IPS-15b (cell line): ENCODE measurements around the gene UGT1A9.

Source experiments
- H3K27me3 ChIP-seq: one replicate; pipeline ENCODE4 v1.6.1; 2013; ENCODE audit warnings: low read length; ENCODE audit not compliant: control insufficient read depth, insufficient read depth
- H3K36me3 ChIP-seq: one replicate; pipeline ENCODE4 v1.6.1; 2013; ENCODE audit warnings: low read length; ENCODE audit not compliant: control insufficient read depth, insufficient read depth
- H3K4me1 ChIP-seq: one replicate; pipeline ENCODE4 v1.6.1; 2013; ENCODE audit warnings: mild to moderate bottlenecking, low read length; ENCODE audit not compliant: control insufficient read depth, insufficient read depth
- H3K4me3 ChIP-seq: one replicate; pipeline ENCODE4 v1.5.1; 2013; ENCODE audit warnings: low read depth, low read length
- H3K9ac ChIP-seq: one replicate; pipeline ENCODE4 v1.6.1; 2013; ENCODE audit warnings: low read depth, mild to moderate bottlenecking, low read length
- H3K9me3 ChIP-seq: one replicate; pipeline ENCODE4 v1.6.1; 2013; ENCODE audit warnings: mild to moderate bottlenecking, low read length; ENCODE audit not compliant: control insufficient read depth, insufficient read depth

Gene UGT1A9

DNA sequence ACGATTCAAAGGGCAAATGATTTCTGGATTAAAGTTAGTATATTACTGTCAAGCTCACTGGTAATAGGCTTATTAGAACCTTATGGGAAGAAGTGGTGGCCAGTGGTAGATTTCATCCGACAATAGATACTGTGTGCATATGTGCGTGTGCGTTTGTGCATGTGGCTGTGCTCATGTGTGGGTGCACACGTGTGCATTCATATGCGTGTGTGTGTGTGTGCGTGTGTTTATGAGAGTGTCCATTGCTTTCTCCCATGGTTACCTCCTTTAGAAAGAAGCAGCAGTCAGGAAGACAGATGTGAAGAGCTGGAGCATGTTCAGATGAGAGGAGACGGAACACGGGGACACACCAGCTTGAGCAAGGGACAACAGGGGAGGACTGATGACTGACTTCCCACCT, 97.6 kb downstream of the UGT1A9 start:
- H3K9me3 ChIP-seq = no peaks in the 10 kb centered on the region
- no peak overlapping the region for H3K9ac ChIP-seq
- H3K4me3 ChIP-seq = no peak overlapping the region
- H3K36me3 ChIP-seq = no peaks in the 10 kb centered on the region
- H3K4me1 ChIP-seq = no peaks in the 10 kb centered on the region
- H3K27me3 ChIP-seq = no peaks in the 10 kb centered on the region

DNA sequence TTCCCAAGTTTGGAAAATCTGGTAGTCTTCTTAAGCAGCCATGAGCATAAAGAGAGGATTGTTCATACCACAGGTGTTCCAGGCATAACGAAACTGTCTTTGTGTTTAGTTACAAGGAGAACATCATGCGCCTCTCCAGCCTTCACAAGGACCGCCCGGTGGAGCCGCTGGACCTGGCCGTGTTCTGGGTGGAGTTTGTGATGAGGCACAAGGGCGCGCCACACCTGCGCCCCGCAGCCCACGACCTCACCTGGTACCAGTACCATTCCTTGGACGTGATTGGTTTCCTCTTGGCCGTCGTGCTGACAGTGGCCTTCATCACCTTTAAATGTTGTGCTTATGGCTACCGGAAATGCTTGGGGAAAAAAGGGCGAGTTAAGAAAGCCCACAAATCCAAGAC, 100.5 kb downstream of the UGT1A9 start:
- H3K9me3 ChIP-seq = no peaks in the 10 kb centered on the region
- H3K36me3 ChIP-seq = no peaks in the 10 kb centered on the region
- no peak overlapping the region for H3K4me3 ChIP-seq
- no peak overlapping the region for H3K9ac ChIP-seq
- H3K4me1 ChIP-seq = no peaks in the 10 kb centered on the region
- no peaks in the 10 kb centered on the region for H3K27me3 ChIP-seq

DNA sequence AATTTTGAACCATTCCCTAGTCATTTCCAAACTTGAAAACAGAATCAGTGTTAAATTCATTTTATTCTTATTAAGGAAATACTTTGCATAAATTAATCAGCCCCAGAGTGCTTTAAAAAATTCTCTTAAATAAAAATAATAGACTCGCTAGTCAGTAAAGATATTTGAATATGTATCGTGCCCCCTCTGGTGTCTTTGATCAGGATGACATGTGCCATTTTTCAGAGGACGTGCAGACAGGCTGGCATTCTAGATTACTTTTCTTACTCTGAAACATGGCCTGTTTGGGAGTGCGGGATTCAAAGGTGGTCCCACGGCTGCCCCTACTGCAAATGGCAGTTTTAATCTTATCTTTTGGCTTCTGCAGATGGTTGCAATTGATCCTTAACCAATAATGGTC, 100.9 kb downstream of the UGT1A9 start:
- Histone ChIP-seq H3K9ac (no peak overlapping the region), H3K27me3 (no peaks in the 10 kb centered on the region), H3K9me3 (no peaks in the 10 kb centered on the region), H3K4me3 (no peak overlapping the region), H3K36me3 (no peaks in the 10 kb centered on the region), H3K4me1 (no peaks in the 10 kb centered on the region)

DNA sequence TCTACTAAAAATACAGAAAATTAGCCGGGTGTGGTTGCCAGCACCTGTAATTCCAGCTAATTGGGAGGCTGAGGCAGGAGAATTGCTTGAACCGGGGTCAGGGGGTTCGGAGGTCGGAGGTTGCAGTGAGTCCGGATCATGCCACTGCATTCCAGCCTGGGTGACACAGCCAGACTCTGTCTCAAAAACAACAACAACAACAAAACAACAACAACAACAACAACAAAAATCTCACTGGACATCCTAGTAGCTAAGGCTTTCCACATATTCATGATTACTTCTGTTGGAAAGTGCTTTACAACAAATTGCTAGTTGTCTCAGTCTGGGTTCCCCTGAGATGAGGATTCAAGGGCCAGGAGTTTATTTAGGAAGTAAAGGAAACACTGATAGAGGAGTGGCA, 102.2 kb downstream of the UGT1A9 start:
- H3K4me3 ChIP-seq = no peak overlapping the region
- no peaks in the 10 kb centered on the region for H3K9me3 ChIP-seq
- no peak overlapping the region for H3K9ac ChIP-seq
- H3K4me1 ChIP-seq = no peaks in the 10 kb centered on the region
- no peaks in the 10 kb centered on the region for H3K27me3 ChIP-seq
- H3K36me3 ChIP-seq = no peaks in the 10 kb centered on the region

DNA sequence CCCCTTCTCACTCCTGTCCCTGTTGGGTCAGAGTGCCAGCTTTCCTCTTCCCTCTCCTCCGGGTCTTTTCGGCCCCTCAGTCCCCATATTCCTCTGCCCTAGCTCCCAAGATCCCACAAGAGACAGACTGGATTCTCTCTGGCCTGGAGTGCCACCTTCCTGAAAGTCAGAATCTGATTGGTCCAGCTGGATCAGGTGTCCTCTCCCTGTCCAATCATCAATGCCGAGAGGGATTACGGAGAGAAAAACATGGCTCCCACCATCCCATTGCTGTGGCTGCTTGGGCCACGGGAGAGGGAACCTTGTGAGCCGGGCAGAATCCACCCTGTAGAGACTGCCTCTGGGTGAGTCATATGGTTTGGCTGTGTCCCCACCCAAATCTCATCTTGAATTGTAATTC, 103.7 kb downstream of the UGT1A9 start:
- no peaks in the 10 kb centered on the region for H3K9me3 ChIP-seq

DNA sequence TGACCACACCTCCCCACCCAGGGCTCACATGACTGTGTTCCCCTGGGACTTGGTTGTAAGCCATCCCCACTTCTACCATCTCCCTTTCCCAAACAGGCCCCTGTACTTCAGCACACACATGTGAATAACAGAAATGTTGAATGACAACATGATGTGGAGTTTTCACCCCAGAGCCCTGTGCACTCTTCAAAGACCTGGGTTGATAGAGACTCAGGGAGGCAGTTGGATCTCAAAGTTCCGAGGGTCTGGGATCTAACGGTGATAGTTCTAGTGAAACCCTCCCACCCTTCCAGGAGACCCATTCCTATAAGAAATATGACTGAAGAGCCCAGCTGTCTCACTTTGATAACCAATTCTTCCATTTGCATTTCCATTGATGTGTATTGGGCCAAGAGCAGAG, 106.3 kb downstream of the UGT1A9 start, which contains the start of gene MROH2A:
MROH2A (plus strand) TSS at position 301 of the 400 bp plus-strand sequence. CDS start 1,029 bp downstream, outside the sequence.
- H3K4me1 ChIP-seq = no peaks in the 10 kb centered on the region
- H3K9me3 ChIP-seq = no peaks in the 10 kb centered on the region
- no peaks in the 10 kb centered on the region for H3K27me3 ChIP-seq
- no peak within 1 kb of the TSS for H3K4me3 ChIP-seq
- H3K9ac ChIP-seq = no peak within 1 kb of the TSS
- no peaks in the 10 kb centered on the region for H3K36me3 ChIP-seq

More for the DNA sequence above, 103.7 kb downstream of the UGT1A9 start:
- Histone ChIP-seq H3K36me3 (no peaks in the 10 kb centered on the region), H3K4me1 (no peaks in the 10 kb centered on the region), H3K27me3 (no peaks in the 10 kb centered on the region), H3K4me3 (no peak overlapping the region), H3K9ac (no peak overlapping the region)

DNA sequence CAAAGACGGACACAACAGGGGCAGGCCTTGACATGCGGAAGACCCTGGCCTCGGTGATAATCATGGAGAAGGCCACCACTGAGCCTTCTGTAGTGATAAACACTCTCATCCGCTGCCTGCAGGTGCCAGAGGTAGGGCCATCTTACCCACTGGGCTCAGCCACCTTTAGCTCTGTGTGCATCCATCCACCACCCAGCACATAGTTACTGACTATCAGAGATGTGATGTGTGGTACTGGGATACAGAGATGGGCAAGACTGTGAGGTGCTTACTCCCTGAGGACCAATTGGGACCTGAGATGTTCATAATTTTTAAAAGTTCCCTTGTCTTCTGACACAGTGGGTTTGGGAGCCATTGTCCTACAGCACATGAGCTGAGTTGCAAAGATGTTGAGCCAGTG, 108.0 kb downstream of the UGT1A9 start:
- Histone ChIP-seq H3K4me1 (no peaks in the 10 kb centered on the region), H3K9ac (no peak overlapping the region), H3K9me3 (no peaks in the 10 kb centered on the region), H3K36me3 (no peaks in the 10 kb centered on the region), H3K4me3 (no peak overlapping the region), H3K27me3 (no peaks in the 10 kb centered on the region)

DNA sequence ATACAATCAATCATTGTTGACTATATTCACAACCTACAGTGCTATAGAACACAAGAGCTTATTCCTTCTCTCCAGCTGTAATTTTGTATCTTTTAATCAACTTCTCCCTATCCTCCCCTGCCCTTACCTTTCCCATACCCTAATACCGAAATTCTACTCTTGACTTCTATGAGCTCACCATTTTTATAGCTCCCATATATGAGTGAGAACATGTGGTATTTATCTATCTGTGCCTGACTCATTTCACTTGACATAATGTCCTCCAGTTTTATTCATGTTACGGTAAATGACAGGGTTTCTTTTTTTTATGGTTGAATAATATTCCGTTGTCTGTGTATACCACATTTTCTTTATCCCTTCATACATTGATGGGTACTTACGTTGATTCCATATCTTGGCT, 109.1 kb downstream of the UGT1A9 start:
- no peak overlapping the region for H3K9ac ChIP-seq
- H3K27me3 ChIP-seq = no peaks in the 10 kb centered on the region
- H3K4me1 ChIP-seq = no peaks in the 10 kb centered on the region
- H3K36me3 ChIP-seq = no peaks in the 10 kb centered on the region
- no peak overlapping the region for H3K4me3 ChIP-seq
- H3K9me3 ChIP-seq = no peaks in the 10 kb centered on the region

DNA sequence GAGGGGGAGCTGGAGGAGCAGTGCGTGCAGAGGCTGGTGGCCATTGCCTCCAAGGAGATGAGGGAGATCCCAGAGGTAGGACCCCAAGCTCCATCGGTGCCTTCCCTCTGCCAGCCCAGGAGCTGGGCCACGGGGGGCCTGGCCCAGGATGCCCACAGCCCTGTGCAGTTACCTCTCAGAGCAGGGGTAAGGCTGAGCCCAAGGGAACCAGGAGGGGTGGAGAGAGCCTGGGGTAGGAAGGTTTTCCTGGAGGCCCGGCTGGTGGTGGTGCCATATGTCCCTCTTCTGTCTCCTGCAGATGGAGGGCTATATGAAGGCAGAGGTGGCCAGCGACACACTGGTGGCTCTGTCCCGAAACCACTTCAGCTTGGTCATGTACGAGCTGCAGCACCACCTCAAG, 117.9 kb downstream of the UGT1A9 start:
- Histone ChIP-seq H3K9me3 (no peaks in the 10 kb centered on the region), H3K27me3 (no peaks in the 10 kb centered on the region), H3K36me3 (no peaks in the 10 kb centered on the region), H3K4me1 (no peaks in the 10 kb centered on the region), H3K9ac (no peak overlapping the region), H3K4me3 (no peak overlapping the region)

DNA sequence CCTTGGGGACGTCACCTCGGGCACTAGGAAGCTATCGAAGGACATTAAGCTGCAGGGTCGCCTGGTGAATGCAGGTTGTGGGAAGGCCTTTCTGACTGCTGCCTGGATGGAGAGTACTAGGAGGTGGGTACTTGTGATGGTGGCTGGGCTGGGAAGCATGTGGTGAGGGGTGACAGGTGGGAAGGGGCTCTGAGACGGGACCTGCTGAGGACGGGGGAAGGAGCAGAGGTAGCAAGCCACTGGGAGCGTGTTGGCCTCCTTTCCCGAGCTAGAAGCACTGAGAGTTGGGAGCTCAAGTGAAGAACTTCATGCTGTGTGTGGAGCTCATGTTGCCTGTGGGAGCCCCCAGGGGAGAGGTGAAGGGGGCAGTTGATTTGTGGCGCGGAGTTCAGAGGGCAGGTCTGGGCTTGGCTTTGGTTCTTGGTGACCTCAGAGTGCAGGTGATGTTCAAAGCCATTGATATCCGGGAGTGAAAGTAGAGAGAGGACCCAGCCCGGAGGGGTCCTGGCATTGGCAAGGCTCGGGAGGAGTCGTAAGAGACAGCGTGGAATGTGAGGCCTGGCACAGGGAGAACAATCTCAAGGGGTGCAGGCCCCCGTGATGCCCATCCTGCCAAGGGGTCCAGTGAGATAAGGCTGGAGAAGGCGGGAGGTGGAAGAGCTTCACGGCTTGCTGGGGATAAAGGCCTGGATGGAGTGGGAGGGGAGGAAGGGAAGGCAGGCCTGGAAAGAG, 119.6 kb downstream of the UGT1A9 start:
- Histone ChIP-seq H3K27me3 (no peaks in the 10 kb centered on the region), H3K4me3 (no peak overlapping the region), H3K36me3 (no peaks in the 10 kb centered on the region), H3K9me3 (no peaks in the 10 kb centered on the region), H3K4me1 (no peaks in the 10 kb centered on the region), H3K9ac (no peak overlapping the region)

DNA sequence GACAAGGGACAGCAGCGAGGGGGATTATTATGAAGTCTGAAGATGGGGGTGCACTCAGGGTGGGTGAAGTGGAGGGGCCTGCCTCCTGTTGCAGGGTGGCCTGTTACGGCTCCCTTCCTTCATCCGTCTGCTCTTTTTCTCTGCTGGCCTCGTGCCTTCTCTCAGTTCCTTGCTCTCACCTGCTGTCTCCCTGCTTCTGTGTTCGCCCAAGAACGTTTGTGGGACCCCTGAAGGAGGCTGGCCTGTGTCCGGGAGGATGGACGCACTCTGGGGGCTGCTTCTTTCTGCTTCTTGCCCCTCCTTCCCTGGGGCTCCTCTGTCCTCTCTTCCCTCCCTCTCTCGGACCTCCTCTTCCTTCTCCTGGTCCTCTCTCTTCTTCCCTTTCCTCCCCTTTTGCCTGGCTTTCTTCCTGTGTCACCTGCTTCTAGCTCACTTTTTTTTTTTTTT, 120.2 kb downstream of the UGT1A9 start:
- Histone ChIP-seq H3K9me3 (no peaks in the 10 kb centered on the region), H3K27me3 (no peaks in the 10 kb centered on the region), H3K9ac (no peak overlapping the region), H3K36me3 (no peaks in the 10 kb centered on the region), H3K4me1 (no peaks in the 10 kb centered on the region), H3K4me3 (no peak overlapping the region)

DNA sequence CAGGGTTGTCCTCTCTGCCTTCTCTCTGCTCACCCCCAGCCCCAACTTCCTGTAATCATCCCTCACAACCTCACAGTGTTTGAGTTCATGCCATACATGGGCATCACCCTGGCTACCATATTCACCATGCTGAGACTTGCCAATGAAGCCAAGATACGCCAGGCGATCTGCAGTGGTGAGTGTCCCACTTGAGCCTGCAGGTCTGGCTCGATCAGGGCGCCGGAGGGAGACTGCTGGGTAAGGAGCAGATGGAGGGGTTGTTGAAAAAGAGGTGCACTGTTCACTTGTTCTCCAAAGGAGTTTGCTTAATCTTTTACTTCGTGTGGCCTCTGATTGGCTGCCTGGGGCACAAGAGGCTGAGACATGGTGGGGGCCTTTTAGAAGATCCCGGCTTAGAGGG, 121.0 kb downstream of the UGT1A9 start:
- Histone ChIP-seq H3K4me1 (no peaks in the 10 kb centered on the region), H3K36me3 (no peaks in the 10 kb centered on the region), H3K4me3 (no peak overlapping the region), H3K9me3 (no peaks in the 10 kb centered on the region), H3K27me3 (no peaks in the 10 kb centered on the region), H3K9ac (no peak overlapping the region)
